ENCODE measurements around the gene PARD3.

DNA sequence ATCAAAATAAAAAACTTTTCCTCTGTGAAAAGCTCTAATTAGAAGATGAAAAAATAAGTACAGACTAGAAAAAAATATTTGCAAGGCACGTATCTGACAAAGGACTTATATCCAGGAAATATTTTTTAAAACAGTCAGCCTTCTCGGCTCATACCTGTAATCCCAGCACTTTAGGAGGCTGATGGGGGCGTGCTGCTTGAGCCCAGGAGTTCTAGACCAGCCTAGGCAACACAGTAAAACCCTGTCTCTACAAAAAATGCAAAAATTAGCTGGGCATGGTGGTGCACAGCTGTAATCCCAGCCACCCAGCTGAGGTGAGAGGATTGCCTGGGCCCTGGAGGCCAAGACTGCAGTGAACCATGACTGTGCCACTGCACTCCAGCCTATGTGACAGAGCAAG is 542.8 kb downstream of the PARD3 start:
- TF ChIP-seq, protein P1, sequence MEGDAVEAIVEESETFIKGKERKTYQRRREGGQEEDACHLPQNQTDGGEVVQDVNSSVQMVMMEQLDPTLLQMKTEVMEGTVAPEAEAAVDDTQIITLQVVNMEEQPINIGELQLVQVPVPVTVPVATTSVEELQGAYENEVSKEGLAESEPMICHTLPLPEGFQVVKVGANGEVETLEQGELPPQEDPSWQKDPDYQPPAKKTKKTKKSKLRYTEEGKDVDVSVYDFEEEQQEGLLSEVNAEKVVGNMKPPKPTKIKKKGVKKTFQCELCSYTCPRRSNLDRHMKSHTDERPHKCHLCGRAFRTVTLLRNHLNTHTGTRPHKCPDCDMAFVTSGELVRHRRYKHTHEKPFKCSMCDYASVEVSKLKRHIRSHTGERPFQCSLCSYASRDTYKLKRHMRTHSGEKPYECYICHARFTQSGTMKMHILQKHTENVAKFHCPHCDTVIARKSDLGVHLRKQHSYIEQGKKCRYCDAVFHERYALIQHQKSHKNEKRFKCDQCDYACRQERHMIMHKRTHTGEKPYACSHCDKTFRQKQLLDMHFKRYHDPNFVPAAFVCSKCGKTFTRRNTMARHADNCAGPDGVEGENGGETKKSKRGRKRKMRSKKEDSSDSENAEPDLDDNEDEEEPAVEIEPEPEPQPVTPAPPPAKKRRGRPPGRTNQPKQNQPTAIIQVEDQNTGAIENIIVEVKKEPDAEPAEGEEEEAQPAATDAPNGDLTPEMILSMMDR (IDR thresholded peaks at IDR 0.05; ENCODE audit: insufficient read depth, low read length, poor library complexity, severe bottlenecking), result no peak
- TF ChIP-seq EZH2phosphoT487 (conservative IDR thresholded peaks at IDR 0.05; ENCODE audit: low read length), result no peak
